PC-3 (cell line): Measurements from ENCODE around the gene SLFN13. TPM values are rescaled to one million over a fixed set of nuclear protein-coding genes. Genes with fewer than 3 reads are reported as not detected.

Experiments
- ATAC-seq: fragments of 200-7000 bp; cut with Tn5 transposase; 2 replicates; pipeline ENCODE4 v1.9.1; 2020; ENCODE audit warnings: mild to moderate bottlenecking, moderate library complexity
- BruUV-seq: library from RNA; stranded (reverse); fragments of 400-500 nt; replicated peaks from 2 replicates; lab custom pipeline; 2021; lab: Mats Ljungman, UMichigan
- CTCF ChIA-PET: fragments of 300-600 bp; sonication (Branson Sonifier 250); formaldehyde crosslinking; loops from one replicate; lab custom pipeline; 2022; ENCODE audit warnings: antibody characterized with exemption; lab: Charles Lee
- POLR2A ChIA-PET: fragments of 300-600 bp; sonication (Branson Sonifier 250); formaldehyde crosslinking; loops from one replicate; lab custom pipeline; 2022; ENCODE audit warnings: antibody characterized with exemption; ENCODE audit not compliant: unreplicated experiment; lab: Charles Lee
- DNase-seq: peaks from one replicate; pipeline ENCODE4 v3.0.0-alpha.2; 2015
- H2AFZ ChIP-seq: fragments of 300-600 bp; sonication (generic); 2 replicates; pipeline ENCODE4 v1.6.0; 2016; ENCODE audit warnings: antibody characterized with exemption, low read length
- H3F3A ChIP-seq: fragments of 300-600 bp; sonication (generic); one replicate; pipeline ENCODE4 v1.6.0; 2017; ENCODE audit warnings: antibody characterized with exemption, low read length, control low read depth, mild to moderate bottlenecking; ENCODE audit not compliant: unreplicated experiment
- H3K27ac ChIP-seq: fragments of 300-600 bp; sonication (generic); 2 replicates; pipeline ENCODE4 v1.5.1; 2016; ENCODE audit warnings: mild to moderate bottlenecking, low read length
- H3K27me3 ChIP-seq: fragments of 300-600 bp; sonication (generic); 2 replicates; pipeline ENCODE4 v1.6.1; 2016; ENCODE audit warnings: low read length, mixed read lengths
- H3K36me3 ChIP-seq: fragments of 300-600 bp; sonication (generic); 2 replicates; pipeline ENCODE4 v1.6.1; 2016; ENCODE audit warnings: low read depth, mixed run types, low read length, mixed read lengths
- H3K4me1 ChIP-seq: fragments of 300-600 bp; sonication (generic); 2 replicates; pipeline ENCODE4 v1.5.1; 2016; ENCODE audit warnings: low read length; ENCODE audit not compliant: insufficient read depth
- H3K4me2 ChIP-seq: fragments of 300-600 bp; sonication (generic); 2 replicates; pipeline ENCODE4 v1.6.0; 2016; ENCODE audit warnings: low read length
- H3K4me3 ChIP-seq: fragments of 300-600 bp; sonication (generic); 2 replicates; pipeline ENCODE4 v1.5.1; 2016; ENCODE audit warnings: mild to moderate bottlenecking, low read length, mixed read lengths
- H3K79me2 ChIP-seq: fragments of 300-600 bp; sonication (generic); 2 replicates; pipeline ENCODE4 v1.6.1; 2017; ENCODE audit warnings: low read length, mixed read lengths
- H3K9ac ChIP-seq: fragments of 300-600 bp; sonication (generic); 2 replicates; pipeline ENCODE4 v1.6.0; 2016; ENCODE audit warnings: mild to moderate bottlenecking, low read length
- H3K9me2 ChIP-seq: fragments of 300-600 bp; sonication (generic); replicated peaks from 2 replicates; pipeline ENCODE4 v1.6.1; 2016; ENCODE audit warnings: mixed run types, low read length, mixed read lengths
- H3K9me3 ChIP-seq: fragments of 300-600 bp; sonication (generic); 2 replicates; pipeline ENCODE4 v1.6.1; 2016; ENCODE audit warnings: low read length, mixed read lengths
- H4K20me1 ChIP-seq: fragments of 300-600 bp; sonication (generic); 2 replicates; pipeline ENCODE4 v1.6.1; 2016; ENCODE audit warnings: low read length, mixed read lengths
- CTCF ChIP-seq: fragments of 300-600 bp; sonication (generic); conservative IDR thresholded peaks from 2 replicates; pipeline ENCODE4 v1.5.1; 2017; ENCODE audit warnings: antibody characterized with exemption, low read depth, mild to moderate bottlenecking, low read length
- EZH2 ChIP-seq: fragments of 300-600 bp; sonication (generic); IDR thresholded peaks from one replicate; pipeline ENCODE4 v1.6.1; 2017; ENCODE audit warnings: antibody characterized with exemption, mild to moderate bottlenecking, low read length; ENCODE audit not compliant: unreplicated experiment
- EZH2phosphoT487 ChIP-seq: fragments of 300-600 bp; sonication (generic); IDR thresholded peaks from 2 replicates; pipeline ENCODE4 v1.6.1; 2018; ENCODE audit warnings: mild to moderate bottlenecking, antibody characterized with exemption, low read length, borderline replicate concordance
- intact Hi-C: fragments of 100-400 bp; cut with micrococcal nuclease; formaldehyde crosslinking; loops from 2 replicates; pipeline ENCODE4 v1.9.0; 2023
- total RNA-seq: library from RNA; depleted of rRNA; stranded (reverse); fragments of >200 nt; gene quantifications from 2 replicates; pipeline ENCODE4 v1.2.3, GENCODE V29; 2014; rRNA removed

Gene SLFN13
- total RNA-seq, 1 experiment from 2014 or later = 8.2 TPM

DNA sequence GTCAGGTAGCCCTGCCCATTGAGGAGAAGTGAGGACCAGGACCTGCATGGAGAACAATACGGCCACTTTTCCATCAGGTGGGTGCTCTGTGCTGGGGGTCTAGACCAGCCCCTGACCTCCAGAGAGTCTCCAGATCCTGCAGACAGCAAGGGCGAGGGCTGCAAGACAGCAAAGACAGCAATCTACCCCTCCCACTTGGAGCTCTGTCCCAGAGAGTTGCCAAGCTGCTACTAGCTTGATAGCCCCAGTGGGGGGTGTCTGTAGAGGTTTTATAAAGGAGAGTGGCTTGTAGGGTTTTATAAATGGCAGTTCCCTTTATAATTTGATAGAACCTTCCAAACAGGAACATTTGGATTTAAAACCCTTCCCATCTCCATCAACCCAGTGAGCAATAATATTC lies 58.4 kb downstream of the SLFN13 start:
- TF ChIP-seq CTCF = no peak
- no peak for DNase-seq
- ChIA-PET POLR2A (no interaction called here), CTCF (no interaction called here)
- Histone ChIP-seq H2AFZ (no peak overlapping the region), H3K9me2 (no peaks in the 10 kb centered on the region), H3K4me2 (no peak overlapping the region), H3K9ac (no peak overlapping the region), H3K9me3 (no peaks in the 10 kb centered on the region), H3K4me3 (no peak overlapping the region), H3K4me1 (no peaks in the 10 kb centered on the region), H4K20me1 (no peaks in the 10 kb centered on the region), H3F3A (no peaks in the 10 kb centered on the region), H3K36me3 (no peaks in the 10 kb centered on the region), H3K27ac (no peak overlapping the region), H3K79me2 (no peaks in the 10 kb centered on the region), H3K27me3 (no peaks in the 10 kb centered on the region)
- no TSS peak for BruUV-seq
- intact Hi-C loops = no loop called here
- ATAC-seq = no peak

DNA sequence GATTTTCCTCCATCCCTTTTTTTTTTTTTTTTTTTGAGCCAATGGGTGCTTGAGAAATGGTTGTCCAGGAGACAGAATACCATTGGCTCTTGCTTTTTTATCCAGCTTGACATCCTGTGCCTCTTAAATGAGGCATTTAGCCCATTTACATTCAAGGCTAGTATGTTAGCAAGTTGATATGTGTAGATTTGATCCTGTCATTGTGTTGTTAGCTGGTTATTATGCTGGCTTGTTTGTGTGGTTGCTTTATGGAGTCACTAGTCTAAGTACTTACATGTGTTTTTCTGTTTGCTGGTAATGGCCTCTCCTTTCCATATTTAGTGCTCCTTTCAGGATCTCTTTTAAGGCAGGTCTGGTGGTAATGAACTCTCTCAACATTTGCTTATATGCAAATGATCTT lies 61.1 kb downstream of the SLFN13 start:
- no peaks in the 10 kb centered on the region for H3K27me3 ChIP-seq
- POLR2A ChIA-PET = no interaction called here
- no peaks in the 10 kb centered on the region for H3K4me1 ChIP-seq

More for the DNA sequence above, 61.1 kb downstream of the SLFN13 start:
- no peaks in the 10 kb centered on the region for H3F3A ChIP-seq
- no peak overlapping the region for H3K27ac ChIP-seq
- no peaks in the 10 kb centered on the region for H4K20me1 ChIP-seq
- DNase-seq (no peak), ATAC-seq (no peak)
- no peaks in the 10 kb centered on the region for H3K9me2 ChIP-seq
- H3K36me3 ChIP-seq = no peaks in the 10 kb centered on the region
- no peaks in the 10 kb centered on the region for H3K79me2 ChIP-seq
- no peak overlapping the region for H3K4me2 ChIP-seq
- H3K9ac ChIP-seq = no peak overlapping the region
- CTCF ChIA-PET = no interaction called here
- TF ChIP-seq EZH2 (no peak), EZH2phosphoT487 (no peak), CTCF (no peak)
- no peak overlapping the region for H2AFZ ChIP-seq
- H3K4me3 ChIP-seq = no peak overlapping the region
- no TSS peak for BruUV-seq
- intact Hi-C loops = no loop called here
- no peaks in the 10 kb centered on the region for H3K9me3 ChIP-seq

Other genes with a start within 250 kb of the SLFN13 start
- 7.5 and 14.5 TPM in 2 replicates for gene SLFN5, start 205.7 kb downstream of the SLFN13 start, total RNA-seq
- 7.5 and 13.9 TPM in 2 replicates for gene SLFN11, start 75.1 kb downstream of the SLFN13 start, total RNA-seq
- gene SLFN12, start 16.3 kb downstream of the SLFN13 start, total RNA-seq = not detected in 2 replicates
- gene SLFN12L, start 88.9 kb upstream of the SLFN13 start, total RNA-seq = not detected in 2 replicates
- not detected in 2 replicates for gene SLFN14, start 112.1 kb upstream of the SLFN13 start, total RNA-seq
- gene PEX12, start 129.8 kb upstream of the SLFN13 start, total RNA-seq = 2.4 and 3.9 TPM in 2 replicates
- gene AP2B1, start 138.6 kb upstream of the SLFN13 start, total RNA-seq = 70.2 and 84.9 TPM in 2 replicates